ENCODE measurements around the gene FKBP1B.

GRCh38 chr2:24022975-24023575 lies 26.5 kb upstream of the FKBP1B start:
- TF ChIP-seq ZC3H10 (CRISPR knock-in tag; IDR thresholded peaks at IDR 0.05) (no peak), BACH2 (CRISPR knock-in tag; IDR thresholded peaks at IDR 0.05; ENCODE audit: borderline replicate concordance) (no peak), CSRNP3 (CRISPR knock-in tag; IDR thresholded peaks at IDR 0.05) (no peak), PATZ1 (CRISPR knock-in tag; IDR thresholded peaks at IDR 0.05; ENCODE audit: borderline replicate concordance) (no peak), ZFP30 (CRISPR knock-in tag; IDR thresholded peaks at IDR 0.05) (no peak), SNAI2 (CRISPR knock-in tag; IDR thresholded peaks at IDR 0.05) (no peak), TCF4 (CRISPR knock-in tag; IDR thresholded peaks at IDR 0.05; ENCODE audit: borderline replicate concordance) (no peak), ZFP3 (CRISPR knock-in tag; IDR thresholded peaks at IDR 0.05) (no peak), POU6F1 (CRISPR knock-in tag; IDR thresholded peaks at IDR 0.05; ENCODE audit: borderline replicate concordance, low read depth) (no peak), ISL1 (CRISPR knock-in tag; IDR thresholded peaks at IDR 0.05) (no peak), TSHZ2 (CRISPR knock-in tag; IDR thresholded peaks at IDR 0.05) (no peak), CSDC2 (CRISPR knock-in tag; IDR thresholded peaks at IDR 0.05) (no peak), ZNF8 (CRISPR knock-in tag; IDR thresholded peaks at IDR 0.05) (no peak)
